NT2/D1 (cell line): Measurements from ENCODE around the gene FAH.

Experiments
- DNase-seq: peaks from one replicate; pipeline ENCODE4 v3.0.0-alpha.2; 2011; ENCODE audit warnings: low read depth, low spot score
- H3K27me3 ChIP-seq: 2 replicates; pipeline ENCODE4 v1.6.0; 2011; ENCODE audit warnings: mild to moderate bottlenecking; ENCODE audit not compliant: insufficient read length, insufficient read depth
- H3K36me3 ChIP-seq: 2 replicates; pipeline ENCODE4 v1.6.1; 2011; ENCODE audit warnings: mild to moderate bottlenecking, low read length, mixed read lengths; ENCODE audit not compliant: insufficient read depth, insufficient read length
- H3K4me1 ChIP-seq: 2 replicates; pipeline ENCODE4 v1.5.1; 2011; ENCODE audit not compliant: insufficient read depth, insufficient read length
- H3K4me3 ChIP-seq: 2 replicates; pipeline ENCODE4 v1.5.1; 2011; ENCODE audit warnings: low read depth; ENCODE audit not compliant: insufficient read length
- H3K9ac ChIP-seq: 2 replicates; pipeline ENCODE4 v1.6.0; 2011; ENCODE audit warnings: low read depth; ENCODE audit not compliant: insufficient read length
- H3K9me3 ChIP-seq: 2 replicates; pipeline ENCODE4 v1.5.1; 2011; ENCODE audit warnings: mild to moderate bottlenecking, low read length; ENCODE audit not compliant: insufficient read depth
- SUZ12 ChIP-seq: IDR thresholded peaks from 2 replicates; pipeline ENCODE4 v1.6.1; 2011; ENCODE audit not compliant: insufficient read length, insufficient read depth; ENCODE audit errors: extremely low read depth
- YY1 ChIP-seq: IDR thresholded peaks from 2 replicates; pipeline ENCODE4 v1.6.1; 2011; ENCODE audit not compliant: insufficient read length, insufficient read depth
- ZNF274 ChIP-seq: IDR thresholded peaks from 2 replicates; pipeline ENCODE4 v1.6.1; 2011; ENCODE audit warnings: mild to moderate bottlenecking, low read depth, low read length

The FAH gene

GRCh38 chr15:80127911-80128310 lies 24.9 kb upstream of the FAH start:
- Histone ChIP-seq H3K27me3 (no peaks in the 10 kb centered on the region), H3K9me3 (no peaks in the 10 kb centered on the region), H3K36me3 (peaks cover 17% of the 10 kb centered on the region), H3K4me1 (no peaks in the 10 kb centered on the region), H3K9ac (no peak overlapping the region), H3K4me3 (no peak overlapping the region)
- DNase-seq = no peak
- TF ChIP-seq ZNF274 (no peak), YY1 (no peak), SUZ12 (no peak)

- Histone ChIP-seq H3K9me3 (no peaks in the 10 kb centered on the region), H3K36me3 (peaks cover 19% of the 10 kb centered on the region), H3K27me3 (no peaks in the 10 kb centered on the region), H3K4me1 (no peaks in the 10 kb centered on the region), H3K4me3 (no peak overlapping the region), H3K9ac (no peak overlapping the region)
- no peak for DNase-seq
- TF ChIP-seq SUZ12 = no peak
- no peak for TF ChIP-seq ZNF274
- no peak for TF ChIP-seq YY1
These were observed 20.4 kb upstream of the FAH start for GRCh38 chr15:80132382-80132781.

- no peaks in the 10 kb centered on the region for H3K9me3 ChIP-seq
- H3K4me1 ChIP-seq = no peaks in the 10 kb centered on the region
- H3K9ac ChIP-seq = no peak overlapping the region
- H3K36me3 ChIP-seq = peaks cover 16% of the 10 kb centered on the region
- TF ChIP-seq YY1 = no peak
- TF ChIP-seq SUZ12 = no peak
- TF ChIP-seq ZNF274 = no peak
- H3K4me3 ChIP-seq = no peak overlapping the region
- no peak for DNase-seq
- no peaks in the 10 kb centered on the region for H3K27me3 ChIP-seq
These were observed 15.9 kb upstream of the FAH start for GRCh38 chr15:80136854-80137253.

GRCh38 chr15:80138961-80139360 lies 13.8 kb upstream of the FAH start:
- no peak overlapping the region for H3K9ac ChIP-seq
- no peak for DNase-seq
- H3K9me3 ChIP-seq = no peaks in the 10 kb centered on the region
- H3K36me3 ChIP-seq = peaks cover 15% of the 10 kb centered on the region
- no peaks in the 10 kb centered on the region for H3K4me1 ChIP-seq
- no peak for TF ChIP-seq SUZ12
- TF ChIP-seq ZNF274 = no peak
- TF ChIP-seq YY1 = no peak
- no peak overlapping the region for H3K4me3 ChIP-seq
- no peaks in the 10 kb centered on the region for H3K27me3 ChIP-seq

GRCh38 chr15:80140909-80141308 lies 11.9 kb upstream of the FAH start:
- no peaks in the 10 kb centered on the region for H3K4me1 ChIP-seq
- H3K36me3 ChIP-seq = no peaks in the 10 kb centered on the region
- no peaks in the 10 kb centered on the region for H3K9me3 ChIP-seq
- no peaks in the 10 kb centered on the region for H3K27me3 ChIP-seq
- no peak overlapping the region for H3K9ac ChIP-seq
- no peak overlapping the region for H3K4me3 ChIP-seq
- DNase-seq = no peak
- TF ChIP-seq ZNF274 = no peak

GRCh38 chr15:80141916-80142598 lies 10.7 kb upstream of the FAH start:
- DNase-seq = no peak
- Histone ChIP-seq H3K9me3 (no peaks in the 10 kb centered on the region), H3K4me3 (no peak overlapping the region), H3K9ac (no peak overlapping the region), H3K27me3 (no peaks in the 10 kb centered on the region), H3K36me3 (no peaks in the 10 kb centered on the region), H3K4me1 (no peaks in the 10 kb centered on the region)
- TF ChIP-seq SUZ12 = no peak

- H3K4me1 ChIP-seq = no peaks in the 10 kb centered on the region
- H3K9me3 ChIP-seq = no peaks in the 10 kb centered on the region
- TF ChIP-seq SUZ12 (no peak), ZNF274 (no peak), YY1 (no peak)
- H3K36me3 ChIP-seq = no peaks in the 10 kb centered on the region
- no peak overlapping the region for H3K9ac ChIP-seq
- DNase-seq = no peak
- H3K27me3 ChIP-seq = no peaks in the 10 kb centered on the region
- no peak overlapping the region for H3K4me3 ChIP-seq
These were observed 10.2 kb upstream of the FAH start for GRCh38 chr15:80142646-80143045.
